Fibroblast of peridontal ligament (primary cell): Measurements from ENCODE around the gene ANKRD42.
"Not testable (repeated sequence)": the region's sequence is repeated elsewhere in the genome, so short reads cannot be mapped to it uniquely, and the experiment has no call there.

Experiments
- DNase-seq: peaks from one replicate; pipeline ENCODE4 v3.0.0-alpha.2; 2010; ENCODE audit errors: extremely low read depth

Gene ANKRD42

DNA sequence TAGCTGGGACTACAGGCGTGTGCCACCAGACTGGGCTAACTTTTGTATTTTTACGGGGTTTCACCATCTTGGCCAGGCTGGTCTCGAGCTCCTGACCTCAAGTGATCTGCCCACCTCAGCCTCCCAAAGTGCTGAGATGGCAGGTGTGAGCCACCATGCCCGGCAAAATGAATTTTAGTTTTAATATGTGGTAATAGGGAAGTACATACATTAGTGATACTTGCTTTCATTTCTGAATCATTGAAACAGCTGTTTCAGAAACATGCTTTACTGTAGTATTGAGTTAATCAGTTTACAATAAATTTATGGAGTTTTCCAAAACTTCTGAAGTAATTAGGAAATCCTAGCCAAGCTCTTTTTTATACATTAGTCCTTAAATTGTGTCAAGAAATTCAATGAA lies 21.0 kb upstream of the ANKRD42 start:
- no peak for DNase-seq

DNA sequence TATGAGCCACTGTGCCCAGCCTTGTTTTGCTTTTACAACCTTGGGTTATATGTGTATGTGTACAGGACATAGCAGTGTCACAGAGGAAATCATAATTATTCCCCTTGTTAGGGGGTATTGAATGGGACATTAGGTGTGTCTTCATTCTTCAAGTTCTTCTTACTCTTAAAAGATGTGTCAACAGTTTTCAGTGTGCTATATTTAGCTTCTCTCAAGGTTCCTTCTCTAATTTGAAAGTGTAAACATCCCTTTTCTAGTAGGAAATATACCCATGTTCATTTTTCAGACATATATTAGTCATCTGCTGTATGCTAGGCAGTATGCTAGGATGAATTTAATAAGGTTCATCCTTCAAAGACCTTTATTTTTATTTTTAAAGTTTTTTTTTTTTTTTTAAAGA lies 19.5 kb upstream of the ANKRD42 start:
- DNase-seq: no peak

DNA sequence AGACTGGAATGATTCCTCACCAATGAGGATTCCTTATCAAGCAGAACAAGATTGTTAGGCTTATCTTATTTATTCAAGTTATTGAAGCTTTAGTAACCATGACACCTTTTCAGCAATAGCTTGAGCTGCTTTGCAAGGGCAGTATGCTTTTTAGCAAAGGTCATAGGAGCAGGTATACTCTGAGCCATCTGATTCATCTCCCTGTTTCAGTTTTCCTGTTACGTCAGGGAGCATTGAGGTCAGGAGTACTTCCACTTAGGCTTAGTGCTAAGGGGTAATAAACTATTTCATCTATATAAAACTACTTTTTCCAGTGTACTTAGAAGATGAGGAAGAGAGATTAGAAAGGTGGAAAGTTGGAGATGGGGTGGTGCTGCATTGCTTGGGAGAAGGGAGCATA lies 17.7 kb upstream of the ANKRD42 start:
- no peak for DNase-seq

DNA sequence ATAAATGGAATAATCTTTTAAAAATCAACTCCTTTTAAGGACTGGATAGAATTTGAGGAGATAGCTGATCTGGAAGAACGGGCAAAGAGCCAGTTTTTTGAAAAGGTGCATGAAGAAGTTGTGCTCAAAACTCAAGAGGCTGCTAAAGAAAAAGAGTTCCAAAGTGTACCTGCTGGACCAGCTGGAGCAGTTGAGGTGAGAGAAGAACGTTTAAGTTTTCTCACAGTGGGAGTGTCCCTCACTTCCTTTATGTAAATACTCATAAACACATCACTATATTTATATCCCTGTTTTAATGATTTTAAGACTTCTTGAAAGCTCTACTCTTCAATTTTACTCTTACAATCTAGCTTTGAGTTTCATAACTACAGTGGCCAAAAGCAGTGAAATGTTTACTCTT lies 11.7 kb upstream of the ANKRD42 start:
- DNase-seq: no peak

DNA sequence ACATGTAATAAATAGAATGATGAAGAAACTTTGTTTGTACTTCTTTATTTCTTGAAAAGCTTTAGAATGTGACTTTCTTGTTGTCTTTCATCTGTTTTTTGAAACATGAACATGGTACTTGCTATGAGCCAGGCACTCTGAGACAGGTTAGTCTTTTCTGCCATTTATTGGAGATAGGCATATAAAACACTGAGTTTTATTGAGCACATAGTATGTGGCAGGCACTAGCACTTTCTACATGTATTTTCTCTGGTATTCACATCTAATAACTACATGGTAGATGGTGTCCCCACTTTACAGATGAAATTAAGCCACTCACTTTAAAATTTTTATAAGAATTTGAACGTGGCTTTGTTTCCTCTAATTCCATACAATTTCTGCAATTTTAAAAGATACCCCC lies 7.7 kb upstream of the ANKRD42 start:
- no peak for DNase-seq

DNA sequence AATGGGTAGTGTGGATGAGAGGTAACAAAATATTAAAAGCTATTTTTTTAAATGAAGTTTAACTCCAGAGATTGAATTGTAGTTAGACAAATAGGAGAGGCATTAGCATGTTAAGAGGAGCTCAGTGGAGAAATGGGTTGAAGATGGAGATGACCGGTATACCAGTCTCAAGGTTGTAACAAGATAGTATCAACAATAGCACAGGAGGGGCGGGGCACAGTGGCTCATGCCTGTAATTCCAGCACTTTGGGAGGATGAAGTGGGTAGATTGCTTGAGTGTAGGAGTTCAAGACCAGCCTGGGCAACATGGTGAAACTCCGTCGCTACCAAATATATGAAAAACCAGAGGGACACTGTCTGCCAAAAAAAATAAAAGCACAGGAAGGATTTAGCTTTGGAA lies 6.0 kb upstream of the ANKRD42 start:
- no peak for DNase-seq

DNA sequence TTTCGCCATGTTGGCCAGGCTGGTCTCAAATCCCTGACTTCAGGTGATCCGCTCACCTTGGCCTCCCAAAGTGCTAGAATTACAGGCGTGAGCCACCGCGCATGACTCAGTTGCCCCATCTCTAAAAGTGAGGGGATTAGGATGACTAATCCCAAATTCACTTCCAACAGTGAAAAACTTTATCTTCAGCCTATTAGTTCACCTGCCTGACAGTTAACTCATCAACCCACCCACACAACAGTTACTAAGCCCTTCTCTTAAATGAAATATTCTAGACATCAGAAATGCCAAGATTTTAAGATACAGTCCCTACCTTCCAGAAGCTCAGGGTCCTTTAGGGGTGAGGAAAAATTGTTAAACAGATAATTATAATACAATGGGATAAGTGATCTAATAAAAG lies 2.0 kb upstream of the ANKRD42 start:
- no peak for DNase-seq

DNA sequence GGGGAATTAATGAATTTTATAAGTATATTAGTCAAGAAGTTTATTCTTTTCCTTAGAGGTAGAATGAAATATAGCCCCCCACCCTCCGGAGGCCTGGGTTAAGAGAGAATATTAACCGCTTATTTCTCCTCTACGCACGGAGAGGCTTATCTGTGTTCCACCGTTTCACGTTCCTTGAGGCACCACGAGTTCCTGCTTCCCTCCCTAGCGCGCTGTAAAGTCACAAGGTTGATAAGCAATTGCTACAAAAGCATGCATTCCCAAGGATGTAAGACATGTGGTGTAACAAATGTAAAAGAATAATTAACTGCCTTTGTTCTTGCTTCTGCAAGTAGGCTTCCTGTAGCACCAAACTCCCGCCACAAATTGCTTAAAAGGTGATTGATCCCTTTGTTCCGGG lies 1.5 kb upstream of the ANKRD42 start:
- DNase-seq: no peak

DNA sequence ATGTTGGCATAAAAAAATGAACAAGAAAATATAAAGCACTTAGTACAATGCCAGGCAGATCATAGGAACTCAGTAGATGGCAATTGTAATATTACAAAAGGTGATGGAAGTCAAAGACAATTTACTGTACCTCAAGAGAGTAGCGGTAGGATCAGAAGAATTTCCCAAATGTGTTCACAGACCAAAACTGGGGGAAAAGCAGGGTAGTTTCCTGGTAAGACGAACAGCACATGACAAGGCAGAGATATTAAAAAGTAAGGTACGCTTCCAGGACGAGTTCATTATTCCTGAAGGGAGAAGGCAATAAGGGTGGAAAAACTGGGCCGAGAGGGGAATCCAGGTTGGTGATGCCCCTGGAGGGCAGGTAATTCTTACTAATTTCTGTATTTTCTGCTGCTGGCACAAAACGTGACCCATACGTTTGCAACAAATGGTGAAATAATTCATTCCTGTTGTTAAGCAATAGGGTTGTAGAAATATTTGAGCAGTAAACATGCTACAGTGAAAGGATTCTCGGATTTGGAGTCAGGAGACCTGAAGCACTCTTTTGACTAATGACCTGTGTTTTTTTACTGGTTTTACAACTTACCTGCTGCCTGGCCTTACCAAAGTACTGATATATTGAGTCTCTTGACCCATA lies 786 bp upstream of the ANKRD42 start:
- DNase-seq: peak; percentile 51

DNA sequence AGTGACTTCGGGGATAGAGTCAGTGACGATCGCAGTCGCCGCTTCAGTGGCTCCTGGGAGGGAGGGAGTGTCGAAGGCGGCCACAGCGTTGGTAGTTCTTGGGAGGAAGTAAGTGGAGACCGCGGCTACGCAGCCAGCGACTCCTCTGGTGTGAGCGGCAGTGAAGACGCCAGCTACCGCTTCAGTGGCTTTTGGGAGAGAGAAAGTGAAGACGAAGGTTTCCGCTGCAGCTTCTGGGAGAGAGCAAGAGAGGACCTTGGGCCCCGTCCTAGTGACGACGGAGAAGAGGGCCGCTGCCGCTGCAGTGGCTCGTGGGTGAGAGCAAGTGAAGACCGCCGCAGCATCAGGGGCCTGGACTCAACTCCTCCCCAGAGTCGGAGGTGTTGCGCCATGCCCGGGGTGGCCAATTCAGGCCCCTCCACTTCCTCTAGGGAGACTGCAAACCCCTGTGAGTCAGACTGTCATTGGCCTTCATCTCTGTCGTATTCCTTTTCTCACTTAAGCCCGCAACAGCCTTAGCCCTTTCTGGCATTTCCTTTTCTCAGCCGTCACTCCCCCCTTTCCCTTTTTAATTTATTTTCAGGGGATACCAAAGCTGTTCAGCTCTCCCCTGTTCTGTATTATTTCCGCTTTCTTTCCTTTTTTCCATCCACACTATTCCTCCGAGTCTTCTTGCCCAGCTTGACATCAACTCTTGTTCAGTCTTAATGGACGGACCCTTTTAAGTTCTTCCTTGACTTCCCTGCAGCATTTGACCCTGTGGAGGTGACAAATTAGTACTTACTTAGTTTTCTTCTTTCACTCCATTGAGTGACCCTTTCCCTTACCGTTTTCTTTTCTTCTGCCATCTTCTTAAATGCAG lies 1.0 kb downstream of the ANKRD42 start:
- peak; percentile 64 for DNase-seq

DNA sequence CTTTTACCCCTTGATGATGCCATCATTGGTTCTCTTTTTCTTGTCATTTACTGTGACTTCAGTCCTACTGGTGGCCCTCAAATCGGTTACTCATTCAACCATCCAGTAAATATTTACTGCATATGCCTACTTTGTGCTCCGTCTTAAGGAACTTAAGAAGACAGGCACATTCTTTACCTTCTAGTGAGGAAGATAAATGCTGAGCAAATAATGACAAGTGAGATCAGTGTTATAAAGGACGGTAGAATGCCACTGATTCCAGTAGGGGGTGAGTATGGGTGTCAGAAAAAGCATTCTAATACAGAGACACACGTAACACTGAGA lies 1.6 kb downstream of the ANKRD42 start:
- peak; percentile 24 for DNase-seq

DNA sequence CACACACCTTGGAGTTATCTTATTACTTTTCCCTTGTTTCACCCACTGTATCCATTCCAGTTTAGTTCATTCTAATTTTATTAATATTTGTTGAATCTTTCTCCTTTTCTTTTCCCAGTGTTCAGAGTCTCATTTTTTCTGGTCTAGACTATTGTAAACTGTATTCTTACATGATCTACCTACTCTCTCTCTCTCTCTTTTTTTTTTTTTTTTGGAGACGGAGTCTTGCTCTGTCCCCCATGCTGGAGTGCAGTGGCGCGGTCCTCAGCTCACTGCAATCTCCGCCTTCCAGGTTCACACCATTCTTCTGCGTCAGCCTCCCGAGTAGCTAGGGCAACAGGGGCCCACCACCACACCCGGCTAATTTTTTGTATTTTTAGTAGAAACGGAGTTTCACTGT lies 2.1 kb downstream of the ANKRD42 start:
- no peak for DNase-seq

DNA sequence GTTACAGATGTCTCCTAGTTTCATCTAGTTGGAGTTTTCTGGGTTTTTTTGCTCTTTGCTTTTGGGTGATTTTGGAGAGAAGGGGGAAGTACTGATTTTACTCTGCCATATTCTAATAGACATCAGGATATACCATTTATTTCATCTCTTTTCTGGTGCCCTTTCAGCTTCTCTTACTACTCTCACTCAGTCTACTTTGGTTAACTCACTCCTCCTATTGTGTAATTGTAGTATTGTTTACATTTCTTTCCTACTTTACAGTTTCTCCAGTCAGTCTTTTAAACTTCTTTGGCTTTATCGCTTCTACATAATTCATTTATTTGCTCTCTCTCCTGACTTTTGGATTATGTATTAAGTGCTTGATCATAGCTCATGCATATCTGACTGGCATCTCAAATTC lies 6.5 kb downstream of the ANKRD42 start:
- DNase-seq: no peak

DNA sequence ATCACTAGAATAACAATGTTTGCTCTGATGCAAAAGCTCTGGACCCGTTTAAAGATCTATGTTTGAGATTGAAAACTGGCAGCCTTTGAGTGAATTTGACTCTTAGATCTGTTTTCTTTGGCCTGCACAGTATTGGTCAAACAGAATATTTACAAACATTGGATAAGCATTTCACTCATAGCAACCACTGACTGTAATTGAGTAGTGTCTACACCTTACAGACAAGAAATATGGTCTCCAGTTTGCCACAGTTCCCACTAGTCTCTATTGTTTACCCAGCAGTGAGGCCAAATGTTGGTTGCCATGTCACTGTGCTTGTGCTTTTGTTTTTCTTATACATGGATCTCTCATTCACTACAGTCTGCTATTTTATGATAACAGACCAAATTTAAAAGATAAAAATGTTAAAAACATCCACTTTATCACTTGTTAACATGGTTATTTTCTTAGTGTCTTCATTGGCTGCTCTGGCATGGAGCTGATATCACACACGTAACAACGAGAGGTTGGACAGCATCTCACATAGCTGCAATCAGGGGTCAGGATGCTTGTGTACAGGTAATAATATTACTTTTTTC lies 12.2 kb downstream of the ANKRD42 start:
- no peak for DNase-seq

DNA sequence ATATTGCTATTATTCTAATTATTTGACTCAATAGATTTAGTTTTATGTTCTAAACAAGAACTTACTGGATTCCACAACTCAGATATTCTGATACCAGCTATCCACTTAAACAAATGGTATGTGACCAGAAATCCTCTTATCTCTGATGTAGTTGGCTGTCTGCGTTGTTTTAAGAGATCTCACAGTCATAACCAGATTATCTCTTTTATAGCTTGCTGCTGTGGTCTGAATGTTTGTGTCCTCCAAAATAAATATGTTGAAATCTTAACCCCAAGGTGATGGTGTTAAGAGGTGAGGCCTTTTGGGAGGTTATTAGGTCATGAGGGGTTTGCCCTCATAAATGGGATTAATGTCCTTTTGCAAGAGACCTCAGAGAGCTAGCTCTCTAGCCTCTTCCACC lies 12.7 kb downstream of the ANKRD42 start:
- DNase-seq: no peak

DNA sequence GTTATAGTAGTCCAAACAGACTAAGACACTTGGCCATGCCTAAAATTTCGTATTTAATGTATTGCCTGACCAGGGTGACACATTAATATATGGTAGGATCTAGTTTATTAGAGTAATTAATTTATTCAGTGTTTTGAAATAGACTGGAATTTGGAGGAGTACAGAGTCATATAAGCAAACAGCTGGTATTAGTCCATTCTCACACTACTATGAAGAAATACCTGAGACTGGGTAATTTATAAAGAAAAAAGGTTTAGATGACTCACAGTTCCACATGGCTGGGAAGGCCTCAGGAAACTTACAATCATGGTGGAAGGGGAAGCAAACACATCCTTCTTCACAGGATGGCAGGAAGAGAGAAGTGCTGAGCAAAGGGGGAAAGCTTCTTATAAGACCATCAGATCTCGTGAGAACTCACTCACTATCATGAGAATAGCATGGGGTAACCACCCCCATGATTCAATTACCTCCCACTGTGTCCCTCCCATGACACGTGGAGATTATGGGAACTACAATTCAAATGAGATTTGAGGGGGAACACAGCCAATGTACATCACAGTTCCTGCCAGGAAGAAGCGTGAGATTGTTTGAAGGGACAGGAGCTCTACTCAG lies 13.4 kb downstream of the ANKRD42 start:
- not testable (repeated sequence) for DNase-seq

DNA sequence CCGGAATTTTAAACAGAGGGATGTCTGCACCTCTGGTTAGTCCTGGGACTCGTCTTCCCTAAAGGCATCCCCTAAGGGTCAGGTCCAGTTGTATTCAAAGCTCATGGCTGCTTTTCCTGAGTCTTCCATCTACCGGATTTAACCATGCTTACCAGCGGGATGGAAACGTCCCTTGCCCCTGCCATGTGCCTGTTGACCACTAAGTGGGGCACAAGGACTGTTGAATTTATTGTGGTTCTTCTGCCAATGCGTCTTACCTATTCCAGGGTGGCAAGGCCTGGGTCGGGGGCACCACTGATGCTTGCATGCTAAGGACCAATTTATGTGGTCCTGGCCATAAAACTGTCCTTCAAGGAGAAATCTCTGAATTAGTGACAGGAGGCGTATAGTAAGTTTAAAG lies 25.6 kb downstream of the ANKRD42 start:
- DNase-seq: no peak

DNA sequence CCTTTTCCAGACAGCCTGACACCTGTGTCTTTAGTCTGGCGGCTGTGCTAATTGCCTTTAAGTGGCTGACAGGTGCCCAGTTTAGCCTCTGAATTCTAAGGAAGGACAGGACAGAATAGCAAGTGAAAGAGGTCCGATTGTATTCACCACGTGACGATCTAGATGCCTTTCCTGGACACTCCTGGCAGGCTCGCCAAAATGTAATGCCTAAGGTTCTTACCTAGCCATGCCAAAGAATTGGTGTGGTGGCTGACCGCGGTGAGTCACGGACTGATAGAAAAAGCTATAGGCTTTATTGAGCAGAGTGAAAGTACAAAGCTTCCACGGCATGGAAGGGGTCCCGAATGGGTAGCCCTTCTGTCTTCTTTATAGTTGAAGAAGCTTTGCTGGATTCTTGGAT lies 26.7 kb downstream of the ANKRD42 start:
- DNase-seq: no peak

DNA sequence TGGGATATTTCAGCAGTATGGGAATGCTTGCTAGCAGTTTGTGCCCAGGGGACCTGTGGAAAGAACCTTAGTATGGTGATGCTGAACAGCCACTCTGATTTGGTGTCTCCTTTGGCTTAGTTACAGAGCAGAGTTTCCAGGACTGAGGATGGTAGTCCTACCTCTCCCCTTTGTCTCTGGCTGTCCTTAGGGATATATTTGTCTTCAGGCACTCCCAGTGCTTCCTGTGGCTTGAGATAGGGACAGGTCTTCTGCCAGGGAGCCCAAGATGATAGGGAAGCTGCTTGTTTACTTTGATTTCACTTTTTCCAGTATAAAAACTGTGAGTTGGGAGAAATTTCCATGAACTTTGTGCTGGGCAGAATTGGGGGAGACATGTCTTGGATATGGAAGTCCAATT lies 28.2 kb downstream of the ANKRD42 start:
- DNase-seq: no peak

DNA sequence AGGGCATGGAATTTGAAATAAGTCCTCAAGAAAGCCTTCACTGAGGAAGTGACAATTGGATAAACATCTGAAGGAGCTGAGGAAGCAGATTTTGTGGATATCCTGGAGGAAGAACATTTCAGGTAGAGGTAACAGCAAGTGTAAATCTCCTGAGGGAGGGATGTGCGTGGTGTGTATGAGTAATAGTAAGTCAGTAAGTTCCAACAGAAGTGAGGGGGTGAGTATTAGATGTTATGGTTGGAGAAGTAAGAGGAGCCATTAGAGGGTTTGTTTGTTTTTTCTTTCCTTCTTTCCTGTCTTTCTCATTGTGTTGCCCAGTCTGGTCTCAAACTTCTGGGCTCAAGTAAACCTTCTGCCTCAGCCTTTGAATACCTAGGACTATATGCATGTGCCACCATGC lies 29.0 kb downstream of the ANKRD42 start:
- no peak for DNase-seq

DNA sequence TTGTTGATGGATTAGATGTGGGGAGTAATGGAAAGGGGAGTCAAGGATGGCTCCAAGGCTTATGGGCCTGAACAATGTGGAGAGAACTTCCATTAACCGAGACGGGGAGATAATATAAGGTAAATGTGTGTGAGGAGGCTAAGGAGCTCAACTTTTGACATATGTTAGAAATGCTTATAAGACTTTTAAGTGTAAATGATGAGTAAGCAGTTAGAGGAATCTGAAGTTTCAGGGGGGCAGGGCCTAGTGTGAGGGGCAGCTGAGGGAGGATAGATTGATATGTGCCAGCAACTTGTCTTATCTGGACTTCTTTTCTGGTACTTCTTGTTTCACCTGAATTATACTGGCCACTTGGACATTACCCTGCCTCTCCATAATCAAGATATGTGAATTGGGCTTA lies 29.9 kb downstream of the ANKRD42 start:
- DNase-seq: no peak

DNA sequence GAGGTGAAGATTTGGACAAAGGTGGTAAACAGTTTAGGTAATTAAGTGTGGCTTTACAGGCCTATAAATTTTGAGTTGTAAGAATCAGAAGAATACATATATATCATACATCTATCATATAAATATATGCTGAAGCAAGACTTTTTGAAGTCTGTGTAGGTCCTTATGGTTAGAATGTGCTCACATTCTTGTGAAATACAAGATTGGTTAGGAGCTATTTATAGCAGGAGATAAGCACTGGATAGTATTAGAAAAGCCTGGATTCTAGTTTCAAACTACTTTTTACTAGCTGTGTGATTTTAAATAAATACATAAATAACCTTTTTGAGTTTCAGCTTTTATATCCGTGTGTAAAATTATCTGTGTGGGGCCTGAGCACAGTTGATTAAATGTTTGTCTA lies 42.3 kb downstream of the ANKRD42 start:
- peak; percentile 21 for DNase-seq

DNA sequence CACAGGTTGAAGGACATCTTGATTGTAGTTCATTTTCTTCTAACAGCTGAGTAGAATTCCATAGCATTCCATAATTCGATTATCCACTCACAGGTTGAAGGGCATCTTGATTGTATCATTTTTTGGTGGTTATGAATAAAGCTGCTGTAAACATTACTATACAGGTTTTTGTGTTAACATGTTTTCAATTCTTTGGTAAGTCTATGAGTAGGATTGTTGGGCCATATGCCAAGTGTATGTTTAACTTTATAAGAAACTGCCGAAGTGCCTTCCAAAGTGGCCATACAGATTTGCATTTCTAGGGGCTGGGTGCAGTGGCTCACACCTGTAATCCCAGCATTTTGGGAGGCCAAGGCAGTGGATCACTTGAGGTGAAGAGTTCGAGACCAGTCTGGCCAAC lies 44.6 kb downstream of the ANKRD42 start:
- DNase-seq: no peak
